ENCODE measurements around the gene C2CD2L. TPM values are rescaled to one million over a fixed set of nuclear protein-coding genes. Genes with fewer than 3 reads are reported as not detected.

Gene C2CD2L
- total and polyA plus RNA-seq, 10 of the 15 experiments (the other 5 are each of a cell fraction or from before 2014, with no cell fraction given): 0.21 to 9.6 (median 5.1) TPM

DNA sequence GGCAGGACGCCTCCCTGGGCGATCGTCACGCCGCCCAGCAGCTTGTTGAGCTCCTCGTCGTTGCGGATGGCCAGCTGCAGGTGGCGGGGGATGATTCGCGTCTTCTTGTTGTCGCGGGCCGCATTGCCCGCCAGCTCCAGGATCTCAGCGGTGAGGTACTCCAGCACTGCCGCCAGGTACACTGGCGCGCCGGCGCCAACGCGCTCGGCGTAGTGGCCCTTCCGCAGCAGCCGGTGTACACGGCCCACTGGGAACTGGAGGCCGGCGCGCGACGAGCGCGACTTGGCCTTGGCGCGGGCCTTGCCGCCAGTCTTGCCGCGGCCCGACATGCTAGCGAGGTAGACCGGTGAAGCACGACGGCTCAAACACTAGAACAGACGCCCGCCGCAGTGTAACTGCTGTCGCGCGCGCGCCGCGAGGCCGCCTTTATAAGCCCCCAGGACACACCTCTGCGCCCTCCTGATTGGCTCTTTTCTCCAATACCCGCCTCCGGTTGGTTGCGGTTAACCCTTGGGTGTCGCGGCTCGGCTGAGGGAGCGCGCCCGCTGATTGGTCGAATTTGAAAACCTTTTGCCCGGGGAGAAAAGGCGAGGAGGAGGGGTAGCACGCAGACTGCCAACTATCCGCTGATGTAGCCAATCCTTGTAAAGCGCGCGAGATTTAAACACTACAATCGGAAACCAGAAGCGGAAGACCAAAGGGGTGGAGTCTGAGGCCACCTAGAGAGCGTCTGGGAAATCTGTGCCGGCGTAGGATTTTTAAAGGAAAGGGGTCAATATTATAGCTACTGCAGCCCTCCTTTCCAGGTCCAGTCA lies 11.9 kb upstream of the C2CD2L start (continued):
- TF ChIP-seq YY1 (IDR thresholded peaks at IDR 0.05; ENCODE audit: low read depth, low read length) (peak; percentile 82), NFXL1 (IDR thresholded peaks at IDR 0.05; ENCODE audit: borderline replicate concordance) (no peak), TCF3 (IDR thresholded peaks at IDR 0.05; ENCODE audit: borderline replicate concordance, insufficient read depth, low read depth, low read length) (peak; percentile 94; the same call in 1 of the 2 replicates), RUNX3 (IDR thresholded peaks at IDR 0.05; ENCODE audit: low read length) (peak; percentile 91), ZSCAN29 (IDR thresholded peaks at IDR 0.05) (peak; percentile 49; the same call in 1 of the 2 replicates), SIX5 (IDR thresholded peaks at IDR 0.05; ENCODE audit: low read depth, low read length, severe bottlenecking) (peak; percentile 15), NR2F1 (conservative IDR thresholded peaks at IDR 0.05) (0 out of 2 replicates have a peak, but pooled peaks have one; percentile 15), PRDM15 (CRISPR knock-in tag; IDR thresholded peaks at IDR 0.05) (no peak), SP1 (IDR thresholded peaks at IDR 0.05; ENCODE audit: low read depth, low read length) (peak; percentile 93), E2F4 (IDR thresholded peaks at IDR 0.05; ENCODE audit: low read depth, low read length) (peak; percentile 97), SIN3A (IDR thresholded peaks at IDR 0.05; ENCODE audit: low read depth, low read length) (peak; percentile 97), MYB (IDR thresholded peaks at IDR 0.05; ENCODE audit: borderline replicate concordance, low read depth, low read length) (0 out of 2 replicates have a peak, but pooled peaks have one; percentile 21), HDAC6 (IDR thresholded peaks at IDR 0.05; ENCODE audit: unreplicated experiment) (peak; percentile 96), SRF (IDR thresholded peaks at IDR 0.05; ENCODE audit: low read depth in 2 of 2, low read length in 2 of 2) (no peak), EZH2 (IDR thresholded peaks at IDR 0.05; ENCODE audit: borderline replicate concordance, control insufficient read depth, low read depth, low read length) (no peak), ASH2L (IDR thresholded peaks at IDR 0.05; ENCODE audit: borderline replicate concordance, low read depth) (0 out of 2 replicates have a peak, but pooled peaks have one; percentile 39), SMAD1 (IDR thresholded peaks at IDR 0.05; ENCODE audit: low read depth, partially characterized antibody) (peak; percentile 96), TAF1 (IDR thresholded peaks at IDR 0.05; ENCODE audit: borderline replicate concordance, low read depth, low read length) (peak; percentile 99), SREBF1 (IDR thresholded peaks at IDR 0.05; ENCODE audit: low read length) (no peak)
- TF ChIP-seq, protein P1, sequence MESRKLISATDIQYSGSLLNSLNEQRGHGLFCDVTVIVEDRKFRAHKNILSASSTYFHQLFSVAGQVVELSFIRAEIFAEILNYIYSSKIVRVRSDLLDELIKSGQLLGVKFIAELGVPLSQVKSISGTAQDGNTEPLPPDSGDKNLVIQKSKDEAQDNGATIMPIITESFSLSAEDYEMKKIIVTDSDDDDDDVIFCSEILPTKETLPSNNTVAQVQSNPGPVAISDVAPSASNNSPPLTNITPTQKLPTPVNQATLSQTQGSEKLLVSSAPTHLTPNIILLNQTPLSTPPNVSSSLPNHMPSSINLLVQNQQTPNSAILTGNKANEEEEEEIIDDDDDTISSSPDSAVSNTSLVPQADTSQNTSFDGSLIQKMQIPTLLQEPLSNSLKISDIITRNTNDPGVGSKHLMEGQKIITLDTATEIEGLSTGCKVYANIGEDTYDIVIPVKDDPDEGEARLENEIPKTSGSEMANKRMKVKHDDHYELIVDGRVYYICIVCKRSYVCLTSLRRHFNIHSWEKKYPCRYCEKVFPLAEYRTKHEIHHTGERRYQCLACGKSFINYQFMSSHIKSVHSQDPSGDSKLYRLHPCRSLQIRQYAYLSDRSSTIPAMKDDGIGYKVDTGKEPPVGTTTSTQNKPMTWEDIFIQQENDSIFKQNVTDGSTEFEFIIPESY (IDR thresholded peaks at IDR 0.05): no peak
- TF ChIP-seq, protein P2, sequence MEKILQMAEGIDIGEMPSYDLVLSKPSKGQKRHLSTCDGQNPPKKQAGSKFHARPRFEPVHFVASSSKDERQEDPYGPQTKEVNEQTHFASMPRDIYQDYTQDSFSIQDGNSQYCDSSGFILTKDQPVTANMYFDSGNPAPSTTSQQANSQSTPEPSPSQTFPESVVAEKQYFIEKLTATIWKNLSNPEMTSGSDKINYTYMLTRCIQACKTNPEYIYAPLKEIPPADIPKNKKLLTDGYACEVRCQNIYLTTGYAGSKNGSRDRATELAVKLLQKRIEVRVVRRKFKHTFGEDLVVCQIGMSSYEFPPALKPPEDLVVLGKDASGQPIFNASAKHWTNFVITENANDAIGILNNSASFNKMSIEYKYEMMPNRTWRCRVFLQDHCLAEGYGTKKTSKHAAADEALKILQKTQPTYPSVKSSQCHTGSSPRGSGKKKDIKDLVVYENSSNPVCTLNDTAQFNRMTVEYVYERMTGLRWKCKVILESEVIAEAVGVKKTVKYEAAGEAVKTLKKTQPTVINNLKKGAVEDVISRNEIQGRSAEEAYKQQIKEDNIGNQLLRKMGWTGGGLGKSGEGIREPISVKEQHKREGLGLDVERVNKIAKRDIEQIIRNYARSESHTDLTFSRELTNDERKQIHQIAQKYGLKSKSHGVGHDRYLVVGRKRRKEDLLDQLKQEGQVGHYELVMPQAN (conservative IDR thresholded peaks at IDR 0.05): peak; percentile 94
